HepG2 (cell line): ENCODE results near the gene CHST12. TPM values are rescaled to one million over a fixed set of nuclear protein-coding genes. Genes with fewer than 3 reads are reported as not detected.

Source experiments
- ATAC-seq: fragments of 200-7000 bp; cut with Tn5 transposase; 3 replicates; pipeline ENCODE4 v1.9.1; 2020; ENCODE audit warnings: mild to moderate bottlenecking, moderate library complexity
- BruUV-seq: library from RNA; stranded (reverse); fragments of 400-500 nt; replicated peaks from 2 replicates; lab custom pipeline; 2021; lab: Mats Ljungman, UMichigan
- CTCF ChIA-PET: fragments of 300-600 bp; formaldehyde crosslinking; extraction: SDS; loops from one replicate; lab custom pipeline; 2021; ENCODE audit warnings: low total read pairs, inconsistent platforms, low intra/inter-chr PET ratio; lab: Yijun Ruan, JAX
- POLR2A ChIA-PET: fragments of 350-600 bp; sonication (Branson Sonifier 250); formaldehyde crosslinking; loops from one replicate; lab custom pipeline; 2020; ENCODE audit warnings: antibody characterized with exemption, inconsistent platforms; lab: Yijun Ruan, JAX
- DNase-seq: peaks from one replicate; pipeline ENCODE4 v3.0.0-alpha.2; 2015; ENCODE audit warnings: low spot score
- FAIRE-seq: peaks from 3 replicates; lab custom pipeline; 2011; peaks lifted over from hg19 to GRCh38; lab: Jason Lieb, UNC
- H2AFZ ChIP-seq: one replicate; pipeline ENCODE4 v1.6.1; 2011; ENCODE audit warnings: low read length, inconsistent platforms
- H3K27ac ChIP-seq: fragments of 300-600 bp; 3 replicates; pipeline ENCODE4 v1.8.0; 2011; ENCODE audit warnings: mixed run types, mild to moderate bottlenecking, mixed read lengths, low read length, inconsistent platforms; ENCODE audit not compliant: insufficient read depth; ENCODE audit errors: extremely low read length
- H3K27me3 ChIP-seq, 2 experiments: fragments of 200-600 bp in 1 of 2; 2 replicates in 1 of 2; 3 replicates in 1 of 2; pipeline versions ENCODE4 v1.6.0 to v1.8.0; 2011; ENCODE audit warnings: low read length in 2 of 2, mild to moderate bottlenecking in 2 of 2, moderate library complexity in 2 of 2, inconsistent platforms in 1 of 2; ENCODE audit not compliant: insufficient read depth in 2 of 2, control insufficient read depth in 1 of 2
- H3K36me3 ChIP-seq, 2 experiments: fragments of 200-600 bp in 1 of 2; replicated peaks in 1 of 2; 2 replicates in 1 of 2; 3 replicates in 1 of 2; pipeline versions ENCODE4 v1.5.1 to v1.8.0; 2011; ENCODE audit warnings: low read length in 2 of 2, inconsistent platforms in 1 of 2; ENCODE audit not compliant: insufficient read depth in 2 of 2, control insufficient read depth in 1 of 2
- H3K4me1 ChIP-seq: 2 replicates; pipeline ENCODE4 v1.5.1; 2012; ENCODE audit warnings: low read length, inconsistent platforms; ENCODE audit not compliant: insufficient read depth
- H3K4me2 ChIP-seq: 2 replicates; pipeline ENCODE4 v1.6.0; 2011; ENCODE audit warnings: low read depth, low read length, inconsistent platforms
- H3K4me3 ChIP-seq, 3 experiments: fragments of 200-600 bp in 1 of 3; sonication (generic), shearing (Covaris generic) in 1 of 3; replicated peaks in 1 of 3; 2 replicates each; pipeline ENCODE4 v1.5.1; 2011 to 2016; ENCODE audit warnings: low read length in 3 of 3, inconsistent platforms in 2 of 3, low read depth in 2 of 3, mild to moderate bottlenecking in 2 of 3, control low read depth in 1 of 3, mixed read lengths in 1 of 3; ENCODE audit not compliant: insufficient read depth in 1 of 3
- H3K79me2 ChIP-seq: one replicate; pipeline ENCODE4 v1.6.1; 2011; ENCODE audit warnings: low read length, inconsistent platforms; ENCODE audit not compliant: insufficient read depth
- H3K9ac ChIP-seq: 2 replicates; pipeline ENCODE4 v1.6.0; 2011; ENCODE audit warnings: mild to moderate bottlenecking, low read depth, low read length, inconsistent platforms; ENCODE audit not compliant: insufficient read depth
- H3K9me3 ChIP-seq: 2 replicates; pipeline ENCODE4 v1.5.1; 2012; ENCODE audit warnings: mild to moderate bottlenecking, low read length
- H4K20me1 ChIP-seq: 2 replicates; pipeline ENCODE4 v1.6.0; 2011; ENCODE audit warnings: inconsistent platforms, mild to moderate bottlenecking, low read length, moderate library complexity; ENCODE audit not compliant: insufficient read depth
- CBX1 ChIP-seq: IDR thresholded peaks from one replicate; pipeline ENCODE4 v1.6.1; 2016; ENCODE audit warnings: antibody characterized with exemption, low read depth
- CEBPZ ChIP-seq: IDR thresholded peaks from 2 replicates; pipeline ENCODE4 v1.6.1; 2012; ENCODE audit warnings: low read length, improper control_type of control experiment
- FOXK2 ChIP-seq: fragments of 450-650 bp; IDR thresholded peaks from 2 replicates; pipeline ENCODE4 v1.6.1; 2016
- KDM5A ChIP-seq: fragments of 200-600 bp; sonication (generic); IDR thresholded peaks from 2 replicates; pipeline ENCODE4 v1.7.0; 2018; ENCODE audit warnings: antibody characterized with exemption, mild to moderate bottlenecking, low read length, borderline replicate concordance
- MTA1 ChIP-seq: sonication (generic); formaldehyde crosslinking; IDR thresholded peaks from 2 replicates; pipeline ENCODE4 v1.4.0; 2020; ENCODE audit warnings: missing genetic modification reagents, mild to moderate bottlenecking, borderline replicate concordance
- PATZ1 ChIP-seq: sonication (generic); formaldehyde crosslinking; IDR thresholded peaks from 2 replicates; pipeline ENCODE4 v1.4.0; 2020; ENCODE audit warnings: missing genetic modification reagents
- RCOR2 ChIP-seq: IDR thresholded peaks from 2 replicates; pipeline ENCODE4 v1.6.1; 2016; ENCODE audit warnings: missing biosample characterization, missing genetic modification reagents
- SPEN ChIP-seq: sonication (generic); formaldehyde crosslinking; IDR thresholded peaks from 2 replicates; pipeline ENCODE4 v1.5.1; 2020; ENCODE audit warnings: low read depth, mild to moderate bottlenecking, missing genetic modification reagents
- TMF1 ChIP-seq: sonication (generic); formaldehyde crosslinking; IDR thresholded peaks from 2 replicates; pipeline ENCODE4 v1.8.1; 2022; ENCODE audit warnings: low read depth, missing genetic modification reagents
- U2AF2 ChIP-seq: fragments of 200-400 bp; formaldehyde crosslinking; IDR thresholded peaks from 2 replicates; pipeline ENCODE4 v1.6.1; 2017; ENCODE audit warnings: low read depth, mild to moderate bottlenecking, low read length
- ZNF160 ChIP-seq: sonication (generic); formaldehyde crosslinking; IDR thresholded peaks from 2 replicates; pipeline ENCODE4 v1.8.0; 2022; ENCODE audit warnings: mild to moderate bottlenecking, inconsistent platforms, missing genetic modification reagents
- ZNF609 ChIP-seq: sonication (generic); formaldehyde crosslinking; IDR thresholded peaks from 2 replicates; pipeline ENCODE4 v1.4.0; 2020; ENCODE audit warnings: mild to moderate bottlenecking, missing genetic modification reagents, borderline replicate concordance
- ZNF777 ChIP-seq: sonication (generic); formaldehyde crosslinking; IDR thresholded peaks from 2 replicates; pipeline ENCODE4 v1.4.0; 2020; ENCODE audit warnings: missing genetic modification reagents
- ZSCAN31 ChIP-seq: sonication (generic); formaldehyde crosslinking; IDR thresholded peaks from 2 replicates; pipeline ENCODE4 v1.5.0; 2020; ENCODE audit warnings: low read depth, mild to moderate bottlenecking, missing genetic modification reagents
- WGBS: methylation state at CpG from one replicate; pipeline ENCODE4 v1.1.6; 2017; ENCODE audit warnings: low lambda C conversion rate; 5-methylcytosine and 5-hydroxymethylcytosine counted together
- in situ Hi-C: cut with HindIII; loops from 2 replicates; pipeline ENCODE4 v1.10.0; 2017; ENCODE audit warnings: low pct_unique_long_range_greater_than_20kb; ENCODE audit not compliant: extremely low pct_ligation_motif_present
- intact Hi-C: fragments of 100-400 bp; cut with micrococcal nuclease; formaldehyde crosslinking; loops from one replicate; pipeline ENCODE4 v1.10.0; 2022; ENCODE audit not compliant: unreplicated experiment
- polyA plus RNA-seq, 8 experiments: library from polyadenylated mRNA; depleted of rRNA in 3 of 8; stranded (reverse) in 7 of 8; unstranded in 1 of 8; fragments of >200 nt; fragmentation: Illumina TruSeq in 4 of 8; extraction: Trizol in 4 of 8; gene quantifications; 2 replicates each; pipeline versions ENCODE4 v1.2.1 to v1.2.3, GENCODE V29; 2011 to 2016; ENCODE audit warnings: low read depth in 4 of 8, missing spikeins in 1 of 8, mixed read lengths in 1 of 8; ENCODE audit not compliant: insufficient read depth in 1 of 8
- total RNA-seq, 5 experiments: library from RNA; depleted of rRNA; stranded (reverse); fragments of >200 nt; fragmentation: Illumina TruSeq; extraction: Trizol; gene quantifications; 2 replicates each; pipeline ENCODE4 v1.2.3, GENCODE V29; 2016; ENCODE audit warnings: low read depth in 1 of 5

The CHST12 gene
- total and polyA plus RNA-seq, 2 of the 13 experiments (the other 11 are each of a cell fraction or from before 2014, with no cell fraction given) = 6.4 to 15.8 TPM

- TF ChIP-seq ZNF609 (CRISPR knock-in tag) = no peak
- TF ChIP-seq KDM5A = no peak
- TF ChIP-seq U2AF2 = no peak
- no peak for TF ChIP-seq ZSCAN31 (CRISPR knock-in tag)
- no peak for TF ChIP-seq RCOR2 (CRISPR knock-in tag)
- TF ChIP-seq CBX1 = no peak
Measured at GRCh38 chr7:2460188-2460587, 56.8 kb downstream of the CHST12 start (continued).

GRCh38 chr7:2460641-2461040 lies 57.2 kb downstream of the CHST12 start:
- no peaks in the 10 kb centered on the region for H3K36me3 ChIP-seq
- FAIRE-seq (no peak), ATAC-seq (peak; percentile 38), DNase-seq (no peak)
- ChIA-PET POLR2A (no interaction called here), CTCF (no interaction called here)
- H3K4me3 ChIP-seq = no peak overlapping the region
- no peak overlapping the region for H2AFZ ChIP-seq
- H3K4me1 ChIP-seq = peaks cover 17% of the 10 kb centered on the region
- 49% methylated on average over 5 of the region's 6 CpGs for WGBS
- intact Hi-C loops = no loop called here
- H3K9me3 ChIP-seq = no peaks in the 10 kb centered on the region
- H3K27ac ChIP-seq = no peak overlapping the region
- H3K9ac ChIP-seq = no peak overlapping the region
- no peak overlapping the region for H3K4me2 ChIP-seq
- no TSS peak for BruUV-seq
- H3K79me2 ChIP-seq = no peaks in the 10 kb centered on the region
- H4K20me1 ChIP-seq = no peaks in the 10 kb centered on the region
- H3K27me3 ChIP-seq = peaks cover 4 to 7% of the 10 kb centered on the region in 2 experiments; a peak in 3 of 5 replicates
- in situ Hi-C loops = no loop called here
- TF ChIP-seq ZNF160 (CRISPR knock-in tag) (no peak), ZNF777 (CRISPR knock-in tag) (no peak), MTA1 (CRISPR knock-in tag) (no peak), SPEN (CRISPR knock-in tag) (no peak), PATZ1 (no peak), FOXK2 (no peak), CEBPZ (no peak), TMF1 (no peak)
